GM19438 (cell line): Measurements from ENCODE around the gene HS3ST2.
"Not testable (repeated sequence)": the region's sequence is repeated elsewhere in the genome, so short reads cannot be mapped to it uniquely, and the experiment has no call there.

Experiments used
- ATAC-seq: cut with Tn5 transposase; IDR thresholded peaks from one replicate; pipeline ENCODE4 v1.9.1; 2021; ENCODE audit warnings: low read depth; ENCODE audit not compliant: unreplicated experiment

HS3ST2 gene

GRCh38 chr16:22871861-22872260 lies 57.9 kb downstream of the HS3ST2 start:
- ATAC-seq: no peak

DNA sequence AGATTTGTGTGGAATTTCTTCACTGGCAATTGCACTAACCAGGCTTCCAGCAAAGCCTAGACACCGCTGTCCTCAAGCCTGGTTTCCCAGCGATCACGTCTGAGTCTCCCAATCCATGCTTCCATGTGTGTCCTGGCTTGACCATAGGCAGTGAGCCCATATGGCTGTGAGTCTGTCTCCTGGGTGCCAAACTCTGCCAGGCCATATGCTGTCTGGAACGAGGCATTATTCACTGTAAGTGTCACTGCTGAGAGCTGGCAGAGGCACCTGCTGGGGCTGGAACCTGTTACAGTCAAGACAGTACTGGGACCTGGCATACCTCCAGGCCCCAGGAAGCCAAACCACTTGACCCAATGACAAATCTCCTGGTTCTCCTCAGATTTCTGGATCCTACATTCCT lies 60.4 kb downstream of the HS3ST2 start:
- no peak for ATAC-seq

- ATAC-seq: no peak
These were observed 65.0 kb downstream of the HS3ST2 start for GRCh38 chr16:22878955-22879354.

DNA sequence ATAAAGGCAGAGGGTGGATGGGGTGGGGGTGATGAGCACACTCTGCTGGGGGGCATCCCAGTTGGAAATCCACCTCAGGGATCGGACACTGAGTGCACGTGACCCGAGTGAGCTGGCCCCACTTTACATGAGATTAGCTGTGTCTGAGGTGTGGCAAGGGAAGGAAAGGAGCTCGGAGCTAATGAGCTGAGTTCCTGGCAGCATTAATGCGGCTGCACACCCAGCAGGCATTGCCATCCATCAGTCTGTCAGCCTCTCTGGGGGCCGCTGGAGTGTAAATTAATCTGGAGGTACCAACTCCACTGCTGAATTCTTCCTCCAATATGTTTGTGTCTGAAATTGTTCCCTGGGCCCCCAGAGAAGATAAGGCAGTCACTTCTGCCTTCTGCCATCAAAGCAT lies 65.5 kb downstream of the HS3ST2 start:
- no peak for ATAC-seq

DNA sequence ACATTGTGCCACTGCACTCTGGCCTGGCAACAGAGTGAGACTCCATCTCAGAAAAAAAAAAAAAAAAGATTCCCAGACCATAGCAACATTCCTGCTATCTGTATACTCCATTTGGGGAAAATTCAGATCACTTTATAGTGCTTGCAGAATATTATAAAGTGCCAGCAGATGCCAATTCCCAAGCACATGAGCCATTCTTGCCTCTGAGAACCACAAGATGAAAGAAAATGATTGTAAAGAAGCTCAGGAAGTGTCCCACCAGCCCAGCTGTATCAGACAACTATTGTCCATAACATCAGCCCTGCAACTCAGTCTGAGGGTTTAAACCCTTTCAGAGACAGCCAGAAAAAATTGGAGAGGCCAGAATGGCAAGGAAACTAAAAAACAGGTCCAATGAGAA lies 69.0 kb downstream of the HS3ST2 start:
- ATAC-seq: no peak

GRCh38 chr16:22885951-22886350 lies 72.0 kb downstream of the HS3ST2 start:
- no peak for ATAC-seq

DNA sequence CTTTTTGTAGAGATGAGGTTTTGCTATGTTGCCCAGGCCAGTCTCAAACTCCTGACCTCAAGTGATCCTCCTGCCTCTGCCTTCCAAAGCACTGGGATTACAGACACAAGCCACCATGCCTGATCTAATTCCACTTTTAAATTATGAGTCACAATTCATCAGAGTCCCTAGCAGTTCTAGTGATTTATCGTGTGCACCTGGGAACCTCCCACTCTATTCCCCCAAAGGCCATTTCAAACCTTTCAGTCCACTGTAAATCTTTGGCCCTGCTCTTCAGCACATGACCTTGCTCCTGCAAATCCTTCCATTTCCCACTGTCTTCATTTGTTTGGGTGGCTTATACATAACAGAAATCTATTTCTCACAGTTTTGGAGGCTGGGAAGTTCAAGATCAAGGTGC lies 73.0 kb downstream of the HS3ST2 start:
- no peak for ATAC-seq

GRCh38 chr16:22887445-22887844 lies 73.5 kb downstream of the HS3ST2 start:
- ATAC-seq: no peak

DNA sequence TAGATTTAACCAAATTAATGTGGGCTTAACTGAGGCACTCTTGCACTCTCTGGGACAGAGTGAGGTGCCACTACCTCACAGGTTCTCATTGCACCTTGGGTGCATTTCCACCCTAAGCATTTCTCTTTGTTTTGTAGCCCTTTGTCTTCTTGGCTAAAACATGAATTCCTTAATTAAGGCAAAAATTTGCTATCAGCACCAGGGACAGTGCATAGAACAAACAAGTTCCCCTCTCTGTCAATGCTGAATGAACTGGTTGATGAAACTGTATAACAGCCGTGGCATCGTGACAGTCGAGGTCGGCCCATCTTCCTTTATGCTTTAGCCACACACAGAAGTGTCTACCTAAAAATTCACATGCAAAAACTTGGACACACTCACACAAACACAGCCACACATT lies 74.8 kb downstream of the HS3ST2 start:
- no peak for ATAC-seq

DNA sequence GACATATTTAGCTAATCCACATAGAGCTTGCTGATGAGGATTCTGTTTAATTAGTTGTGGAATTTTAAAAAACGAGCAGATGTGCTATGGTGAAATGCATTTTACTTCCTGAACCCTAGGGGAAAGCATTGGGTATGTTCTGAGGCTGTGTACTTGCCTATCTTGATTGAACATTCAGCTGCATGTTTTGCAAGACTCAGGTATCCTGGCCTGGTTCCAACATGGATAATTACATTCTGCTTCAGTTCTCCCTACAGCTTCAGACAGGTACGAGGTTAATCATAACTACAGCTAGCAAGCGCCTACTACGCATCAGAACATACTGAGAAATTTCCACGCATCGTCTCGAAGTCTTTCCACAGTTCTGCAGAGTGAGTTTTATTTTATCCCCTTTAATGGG lies 77.0 kb downstream of the HS3ST2 start:
- no peak for ATAC-seq

GRCh38 chr16:22897184-22897583 lies 83.2 kb downstream of the HS3ST2 start:
- no peak for ATAC-seq

DNA sequence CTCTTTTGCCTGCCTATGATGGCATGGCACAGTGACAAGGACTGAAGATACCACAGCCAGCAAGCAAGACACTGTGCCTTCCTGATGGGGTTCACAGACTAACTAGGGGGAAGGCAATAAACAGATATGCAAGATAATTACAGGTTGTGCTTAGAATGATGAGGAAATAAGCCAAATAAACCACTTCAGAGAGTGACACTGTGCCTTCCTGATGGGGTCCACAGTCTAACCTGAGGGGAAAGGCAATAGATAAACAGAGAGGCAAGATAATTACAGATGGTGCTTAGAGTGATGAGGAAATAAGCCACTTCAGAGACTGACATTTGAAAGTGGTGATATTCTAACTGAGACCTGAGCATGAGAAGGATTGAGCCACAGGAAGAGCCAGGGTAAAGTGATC lies 84.2 kb downstream of the HS3ST2 start:
- no peak for ATAC-seq

DNA sequence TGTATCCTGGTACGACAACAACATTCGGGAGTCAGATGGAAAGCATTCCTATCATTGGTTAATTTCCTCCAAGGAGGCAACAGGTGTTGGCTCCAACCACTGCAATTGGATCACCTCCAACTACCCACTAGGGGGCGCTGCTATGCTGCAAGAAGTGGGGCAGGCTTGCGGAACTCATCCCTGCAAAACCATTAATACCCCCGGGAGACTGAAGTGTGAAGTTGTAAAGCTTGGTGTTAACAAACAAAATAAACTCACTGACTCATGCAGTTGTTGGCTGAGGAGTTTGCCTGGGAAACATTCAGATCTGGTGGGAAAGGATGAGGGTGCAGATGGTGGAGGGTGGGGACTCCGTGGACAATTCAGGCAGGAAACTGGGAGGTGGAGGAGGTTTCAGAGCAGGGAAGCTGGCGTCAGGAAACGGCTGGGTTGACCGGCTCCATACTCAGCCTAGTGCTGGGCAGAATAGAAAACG lies 84.9 kb downstream of the HS3ST2 start:
- no peak for ATAC-seq

GRCh38 chr16:22899567-22899966 lies 85.6 kb downstream of the HS3ST2 start:
- not testable (repeated sequence) for ATAC-seq

- no peak for ATAC-seq
These were observed 86.9 kb downstream of the HS3ST2 start for GRCh38 chr16:22900863-22901262.

DNA sequence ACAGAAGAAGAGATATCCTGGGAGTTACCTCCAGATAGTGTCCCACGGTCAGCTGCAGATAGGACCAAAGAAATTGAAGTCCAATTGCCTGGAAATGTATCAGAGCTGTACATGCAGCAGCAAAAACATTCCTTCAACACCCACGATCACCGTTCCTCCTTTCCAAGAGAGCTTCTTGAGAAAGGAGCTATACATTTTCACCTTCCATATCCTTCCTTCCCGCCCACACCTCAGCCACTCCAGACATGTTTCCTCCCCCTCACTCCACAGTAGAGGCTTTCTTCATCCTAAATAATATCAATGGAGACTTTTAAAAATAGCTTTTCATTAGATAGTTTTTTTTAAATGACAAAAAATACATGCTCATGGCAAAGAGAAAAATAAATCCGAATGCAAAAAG lies 87.6 kb downstream of the HS3ST2 start:
- no peak for ATAC-seq

DNA sequence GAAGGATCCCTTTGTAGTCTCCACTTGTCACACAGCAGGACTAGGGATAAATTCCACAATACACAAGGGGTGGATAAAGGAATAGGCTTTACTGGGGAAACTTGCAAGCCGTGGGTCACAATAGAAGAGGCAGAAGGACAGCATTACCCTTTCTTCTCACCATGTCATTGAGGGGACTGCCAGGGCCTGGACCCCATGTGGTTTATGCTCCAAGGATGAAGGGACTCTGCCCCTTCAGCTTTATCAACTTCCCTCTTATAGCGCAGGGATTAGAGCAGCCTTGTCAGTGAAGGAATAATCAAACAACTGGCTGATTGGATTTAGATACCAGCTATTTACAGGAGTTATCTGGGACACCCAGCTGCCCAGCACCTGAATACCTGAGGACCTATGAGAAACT lies 89.8 kb downstream of the HS3ST2 start:
- no peak for ATAC-seq

DNA sequence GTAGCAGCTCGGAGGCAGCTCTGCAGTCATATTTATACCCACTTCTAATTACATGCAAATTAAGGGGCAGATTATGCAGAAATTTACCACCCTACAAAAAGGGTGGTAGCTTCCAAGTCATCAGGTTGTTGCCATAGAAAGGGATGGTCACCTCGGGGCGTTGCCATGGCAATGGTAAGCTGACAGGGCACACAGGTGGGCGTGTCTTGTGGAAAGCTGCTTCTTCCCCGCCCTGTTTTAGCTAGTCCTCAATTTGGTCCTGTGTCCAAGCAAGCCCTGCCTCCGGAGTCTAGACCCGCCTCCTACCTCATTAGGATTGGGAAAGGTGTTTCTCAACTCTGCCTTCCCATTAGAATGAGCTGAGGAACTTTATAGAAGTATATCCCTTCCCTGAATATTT lies 98.7 kb downstream of the HS3ST2 start:
- no peak for ATAC-seq

GRCh38 chr16:22915003-22915402 lies 101.0 kb downstream of the HS3ST2 start:
- ATAC-seq: no peak

DNA sequence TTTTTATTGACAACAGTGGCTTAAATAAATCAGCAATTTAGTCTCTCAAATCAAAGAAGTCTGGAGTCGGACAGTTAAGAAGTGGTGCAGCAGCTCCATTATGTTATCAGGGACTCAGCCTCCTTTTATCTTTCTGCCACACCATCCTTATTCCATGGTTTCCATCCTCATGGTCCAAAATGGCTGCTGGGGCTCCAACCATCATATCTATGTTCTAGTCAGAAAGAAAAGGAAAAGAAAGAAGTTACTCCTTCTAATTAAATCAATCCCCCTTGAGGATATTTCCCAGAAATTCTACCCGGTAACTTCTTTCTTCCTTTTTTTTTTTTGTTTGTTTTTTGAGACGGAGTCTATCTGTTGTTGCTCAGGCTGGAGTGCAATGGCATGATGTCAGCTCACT lies 109.5 kb downstream of the HS3ST2 start:
- no peak for ATAC-seq

DNA sequence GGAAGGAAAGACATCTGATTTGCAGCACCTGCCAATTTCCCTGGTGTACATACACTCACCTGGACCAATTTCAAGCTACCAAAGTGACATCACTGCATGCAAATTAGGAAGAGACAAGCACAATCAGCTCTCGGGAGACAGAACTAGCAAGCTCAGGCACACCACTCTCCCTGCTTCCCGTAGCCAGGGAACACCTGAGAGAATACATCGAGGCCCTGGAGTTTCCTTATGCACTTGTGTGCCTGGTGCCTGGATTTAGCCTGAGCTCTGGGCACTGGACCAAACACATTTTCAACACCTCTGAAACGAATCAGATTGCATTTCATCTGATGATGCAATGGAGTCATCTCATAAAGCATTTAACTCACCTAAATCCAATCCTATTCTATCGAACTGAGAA lies 110.5 kb downstream of the HS3ST2 start:
- no peak for ATAC-seq

DNA sequence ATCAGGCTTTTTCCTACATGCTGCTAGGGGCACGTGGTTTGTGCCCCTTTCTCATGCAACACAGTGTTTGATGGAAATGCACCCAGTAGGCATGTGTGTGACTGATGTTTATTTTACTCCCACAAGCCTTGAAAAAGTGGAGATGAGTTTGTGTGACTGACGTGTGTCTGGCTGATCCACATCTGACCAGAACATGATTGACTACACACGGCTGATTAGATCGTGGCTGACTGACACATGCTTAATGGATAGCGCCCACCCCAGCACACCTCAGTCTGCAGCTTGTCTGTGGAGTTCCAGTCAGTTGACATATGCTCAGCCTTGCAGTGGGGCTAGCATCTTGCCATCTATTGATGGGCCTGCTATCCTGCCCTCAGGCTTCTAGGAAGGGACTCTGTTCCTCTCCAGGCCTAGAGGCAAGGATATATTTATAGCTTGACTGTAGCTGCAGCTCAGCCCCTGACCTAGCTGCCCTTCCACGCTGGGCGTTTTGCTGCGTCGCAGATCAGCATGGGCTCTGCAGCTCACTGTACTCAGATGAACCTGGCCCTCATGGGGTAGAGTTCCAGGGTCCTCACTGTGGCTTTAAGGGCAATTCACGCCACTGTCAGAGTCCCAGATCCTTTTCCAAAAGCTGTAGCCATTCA lies 112.3 kb downstream of the HS3ST2 start:
- no peak for ATAC-seq

DNA sequence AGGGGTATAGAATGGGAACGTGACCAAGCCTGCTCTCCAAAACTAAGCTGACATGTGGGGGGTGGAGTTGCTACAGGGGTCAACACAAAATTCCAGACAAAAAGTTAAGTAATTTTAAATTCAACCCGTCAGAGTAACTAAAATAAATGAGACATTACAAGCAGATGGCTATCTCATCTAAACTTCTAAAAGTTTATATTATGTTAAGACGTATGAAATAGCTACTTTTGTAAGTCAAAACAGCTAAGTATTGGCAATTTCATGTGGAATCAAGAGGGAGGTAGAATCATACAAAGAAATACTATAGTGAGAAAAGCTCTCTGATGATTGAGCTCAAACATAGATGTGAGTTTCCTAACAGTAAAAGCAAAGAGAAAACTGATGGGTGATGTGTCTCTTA lies 113.3 kb downstream of the HS3ST2 start:
- no peak for ATAC-seq
